GM18858 (cell line): ENCODE measurements around the gene GNAZ.

ENCODE experiments used
- ATAC-seq: cut with Tn5 transposase; IDR thresholded peaks from one replicate; pipeline ENCODE4 v1.9.1; 2021; ENCODE audit not compliant: unreplicated experiment

GNAZ gene

GRCh38 chr22:23150762-23151161 lies 80.4 kb downstream of the GNAZ start:
- ATAC-seq, result no peak

DNA sequence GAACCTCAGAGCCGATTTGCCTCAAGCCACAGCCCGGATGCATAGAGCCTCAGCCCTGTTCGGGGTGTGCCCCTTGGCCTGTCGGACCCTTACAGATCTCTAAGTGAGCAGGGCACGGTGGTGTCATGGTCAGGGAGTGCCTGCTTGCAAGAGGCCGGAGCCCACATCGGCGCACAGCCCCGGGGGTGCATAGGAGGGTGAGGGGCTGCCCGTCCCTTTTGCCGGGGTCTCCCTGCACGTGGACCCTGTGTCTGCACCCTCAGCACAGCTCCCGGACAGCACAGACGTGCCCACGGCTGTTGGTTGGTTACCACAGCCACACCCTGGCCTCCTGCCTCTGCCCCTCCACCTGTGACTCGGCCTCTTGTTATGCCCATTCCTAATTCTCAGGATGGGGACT lies 81.5 kb downstream of the GNAZ start:
- ATAC-seq, result no peak

DNA sequence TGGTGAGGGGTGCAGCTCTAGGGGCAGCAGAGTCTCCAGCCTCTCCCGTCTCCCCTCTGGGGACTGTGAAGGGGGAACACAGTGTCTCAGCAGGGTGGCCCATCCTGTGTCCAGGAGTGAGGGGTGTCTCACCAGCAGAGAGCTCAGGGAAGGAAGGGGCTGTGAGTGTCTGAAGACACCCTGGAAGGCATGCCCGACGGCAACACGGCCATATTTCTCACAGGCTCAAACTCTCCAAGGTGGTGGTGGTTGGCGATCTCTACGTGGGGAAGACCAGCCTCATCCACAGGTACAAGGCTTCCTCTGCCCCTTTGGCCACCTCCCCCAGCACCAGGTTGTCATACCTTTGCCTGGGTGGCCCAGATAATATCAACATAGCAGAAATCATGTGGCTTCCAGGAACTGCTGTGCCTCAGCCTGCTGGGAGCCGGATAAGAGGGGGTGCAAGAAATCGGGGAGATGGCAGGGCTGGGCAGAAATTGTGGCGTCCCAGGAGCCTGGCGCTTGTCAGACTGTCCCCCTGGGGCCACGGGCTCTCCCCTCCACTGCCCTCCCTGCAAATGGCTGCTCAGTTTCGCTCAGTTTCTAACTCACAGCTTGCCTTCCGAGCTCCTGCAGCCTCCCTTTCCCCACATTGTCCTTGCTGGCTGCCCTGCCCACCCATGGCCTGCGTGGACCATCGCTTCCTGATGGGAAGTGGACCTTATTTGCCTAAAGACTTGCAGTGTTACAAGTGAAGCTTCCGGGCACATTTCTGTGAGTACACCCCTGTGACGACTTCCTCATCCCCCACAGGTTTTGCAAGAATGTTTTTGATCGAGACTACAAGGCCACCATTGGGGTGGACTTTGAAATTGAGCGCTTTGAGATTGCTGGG lies 82.2 kb downstream of the GNAZ start:
- ATAC-seq, result no peak

- no peak for ATAC-seq
Measured at GRCh38 chr22:23153994-23154393, 83.7 kb downstream of the GNAZ start.

GRCh38 chr22:23154461-23154860 lies 84.1 kb downstream of the GNAZ start:
- ATAC-seq, result no peak

DNA sequence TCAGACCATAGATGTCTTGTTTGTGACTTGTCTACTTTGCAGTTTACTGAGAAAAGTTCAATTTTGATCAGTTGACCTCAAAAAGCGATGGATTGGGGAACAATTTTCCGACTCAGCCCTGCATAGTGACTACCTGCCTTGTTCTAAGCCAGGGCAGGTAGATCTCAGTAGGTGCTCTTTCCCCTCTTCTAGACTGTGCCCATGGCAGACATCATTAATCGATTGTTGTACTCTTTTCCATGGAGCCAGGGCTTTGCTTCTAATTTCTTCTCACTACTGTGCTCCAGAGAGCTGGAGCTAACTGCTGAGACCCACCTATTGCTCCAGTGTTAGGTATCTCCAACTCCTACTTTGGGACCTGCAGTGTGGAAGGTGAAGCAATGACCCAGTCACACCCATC lies 84.8 kb downstream of the GNAZ start:
- no peak for ATAC-seq

DNA sequence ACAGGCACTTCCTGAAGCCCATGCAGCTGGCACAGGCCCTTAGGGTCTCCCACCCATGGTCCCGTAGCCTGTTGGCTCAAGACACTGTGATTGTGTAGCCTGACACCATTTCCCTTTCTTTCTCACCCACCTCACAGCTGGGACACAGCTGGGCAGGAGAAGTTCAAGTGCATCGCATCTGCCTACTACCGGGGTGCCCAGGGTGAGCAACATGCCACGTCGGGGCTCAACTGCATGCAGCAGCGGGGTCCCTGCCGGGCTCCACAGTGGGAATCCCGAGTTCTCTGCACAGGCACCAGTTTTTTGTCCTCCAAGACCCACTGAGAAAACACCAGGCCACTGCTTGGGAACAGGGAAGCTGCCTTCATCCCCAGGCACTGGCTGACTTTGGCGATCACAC lies 85.5 kb downstream of the GNAZ start:
- ATAC-seq, result no peak

DNA sequence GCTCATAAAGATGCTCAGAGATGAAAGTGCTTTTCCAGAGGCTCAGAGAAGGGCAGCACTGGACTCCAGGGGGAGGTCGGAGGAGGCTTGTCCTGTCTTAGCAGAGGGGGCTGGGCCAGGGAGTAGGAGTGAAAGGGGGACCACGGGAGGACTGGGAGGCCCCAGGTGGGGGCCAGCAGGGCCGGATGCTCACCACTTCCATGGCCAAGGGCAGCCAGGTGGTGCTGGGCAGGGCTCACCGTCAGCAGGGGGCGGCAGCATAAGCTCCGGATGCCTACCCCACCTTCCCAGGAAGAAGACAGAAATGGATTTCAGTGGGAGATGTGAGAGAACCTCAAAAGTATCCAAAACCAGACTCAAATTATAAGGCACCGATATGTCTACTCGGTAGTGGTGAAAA lies 86.0 kb downstream of the GNAZ start:
- ATAC-seq, result no peak

GRCh38 chr22:23157560-23158515 lies 87.5 kb downstream of the GNAZ start:
- no peak for ATAC-seq

DNA sequence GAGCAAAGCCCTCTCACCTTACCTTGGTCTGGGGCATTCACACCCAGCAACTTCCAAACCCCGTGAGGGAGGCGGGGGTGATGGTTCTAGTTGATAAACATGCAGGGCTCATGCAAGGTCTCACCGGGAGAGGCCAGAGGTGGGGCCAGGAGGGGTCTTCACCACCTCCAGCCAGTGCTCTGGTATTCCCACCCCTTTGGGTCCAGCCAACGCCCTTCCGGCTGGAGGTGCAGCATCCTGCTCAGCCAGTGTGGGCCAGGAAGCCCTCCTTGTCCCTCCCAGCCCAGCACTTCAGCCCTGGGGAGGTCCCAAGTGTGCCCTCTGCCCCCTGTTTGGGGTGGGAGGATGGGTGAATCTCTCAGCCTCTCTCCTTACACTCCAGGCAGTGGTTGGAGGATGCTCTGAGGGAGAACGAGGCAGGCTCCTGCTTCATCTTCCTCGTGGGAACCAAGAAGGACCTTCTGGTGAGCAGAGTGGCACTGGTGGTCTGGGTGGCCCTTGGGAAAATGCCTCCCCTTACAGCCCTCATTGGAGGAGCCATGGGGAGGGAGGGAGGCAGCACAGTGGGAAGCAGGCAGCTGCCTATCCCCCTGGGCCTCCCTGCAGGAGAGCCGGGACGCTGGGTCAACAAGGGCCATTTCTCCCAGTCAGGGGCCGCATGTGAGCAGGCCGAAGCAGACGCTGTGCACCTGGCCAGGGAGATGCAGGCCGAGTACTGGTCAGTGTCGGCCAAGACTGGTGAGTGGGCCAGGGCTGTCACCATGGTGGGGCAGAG lies 88.4 kb downstream of the GNAZ start:
- no peak for ATAC-seq

- ATAC-seq, result no peak
Measured at GRCh38 chr22:23159291-23159630, 88.9 kb downstream of the GNAZ start.

DNA sequence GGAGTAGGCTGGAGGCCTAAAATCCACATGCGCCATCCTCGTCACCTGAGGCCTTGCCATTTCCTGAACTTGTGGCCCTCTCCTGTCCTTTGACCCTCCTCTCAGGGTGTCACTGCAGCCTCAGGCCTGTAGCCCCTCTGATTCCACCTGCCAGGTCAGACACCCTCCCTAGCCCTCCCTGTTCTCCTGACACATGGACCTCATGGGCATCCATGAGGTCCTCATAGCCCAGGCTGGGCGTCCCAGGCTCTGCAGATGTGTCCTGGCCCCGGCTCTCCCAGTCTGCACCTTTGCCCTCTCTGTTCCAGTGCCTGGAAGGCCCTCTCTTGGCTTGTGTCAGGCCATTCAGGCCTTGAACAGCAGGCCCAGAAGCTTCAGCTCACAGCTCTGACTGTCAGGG lies 90.7 kb downstream of the GNAZ start:
- no peak for ATAC-seq

DNA sequence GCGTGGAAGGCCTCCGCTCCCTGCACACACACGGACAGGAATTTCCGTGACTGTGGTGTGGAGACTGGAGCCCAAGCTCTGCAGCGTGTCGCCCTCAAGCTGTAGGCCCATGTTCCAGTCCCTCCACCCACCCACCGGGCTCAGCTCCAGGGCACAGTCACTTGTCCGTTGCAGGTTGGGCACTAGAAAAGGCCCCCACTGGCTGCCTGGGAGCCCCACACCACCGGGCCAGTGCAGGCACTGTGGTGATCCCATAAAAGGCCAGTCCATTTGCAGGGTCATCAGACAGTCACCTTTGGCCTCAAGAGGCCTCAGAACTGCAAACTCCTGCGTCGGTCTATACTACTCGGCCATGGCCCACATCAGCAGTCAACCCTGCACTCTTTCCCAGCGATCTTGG lies 91.3 kb downstream of the GNAZ start:
- no peak for ATAC-seq

DNA sequence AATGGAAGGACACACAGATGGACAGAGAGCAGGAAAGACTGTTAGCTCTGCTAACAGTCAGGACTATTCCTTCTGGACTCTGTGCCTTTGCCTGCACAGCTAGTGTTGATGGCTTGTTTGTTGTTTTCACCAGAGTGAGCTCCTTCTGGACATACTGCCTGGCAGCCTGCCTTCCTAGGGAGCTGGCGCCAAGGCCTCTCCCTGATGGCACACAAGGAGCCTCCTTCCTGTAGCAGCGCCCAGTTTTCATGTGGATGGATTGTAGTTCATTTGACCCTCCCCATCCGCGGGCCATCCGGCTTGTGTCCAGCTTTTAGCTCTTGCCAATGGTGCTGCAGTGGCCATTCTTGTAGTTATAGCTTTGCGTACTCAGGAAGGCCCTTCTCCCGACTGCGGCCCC lies 93.3 kb downstream of the GNAZ start:
- ATAC-seq, result no peak

- ATAC-seq, result no peak
Measured at GRCh38 chr22:23164091-23164490, 93.8 kb downstream of the GNAZ start.

DNA sequence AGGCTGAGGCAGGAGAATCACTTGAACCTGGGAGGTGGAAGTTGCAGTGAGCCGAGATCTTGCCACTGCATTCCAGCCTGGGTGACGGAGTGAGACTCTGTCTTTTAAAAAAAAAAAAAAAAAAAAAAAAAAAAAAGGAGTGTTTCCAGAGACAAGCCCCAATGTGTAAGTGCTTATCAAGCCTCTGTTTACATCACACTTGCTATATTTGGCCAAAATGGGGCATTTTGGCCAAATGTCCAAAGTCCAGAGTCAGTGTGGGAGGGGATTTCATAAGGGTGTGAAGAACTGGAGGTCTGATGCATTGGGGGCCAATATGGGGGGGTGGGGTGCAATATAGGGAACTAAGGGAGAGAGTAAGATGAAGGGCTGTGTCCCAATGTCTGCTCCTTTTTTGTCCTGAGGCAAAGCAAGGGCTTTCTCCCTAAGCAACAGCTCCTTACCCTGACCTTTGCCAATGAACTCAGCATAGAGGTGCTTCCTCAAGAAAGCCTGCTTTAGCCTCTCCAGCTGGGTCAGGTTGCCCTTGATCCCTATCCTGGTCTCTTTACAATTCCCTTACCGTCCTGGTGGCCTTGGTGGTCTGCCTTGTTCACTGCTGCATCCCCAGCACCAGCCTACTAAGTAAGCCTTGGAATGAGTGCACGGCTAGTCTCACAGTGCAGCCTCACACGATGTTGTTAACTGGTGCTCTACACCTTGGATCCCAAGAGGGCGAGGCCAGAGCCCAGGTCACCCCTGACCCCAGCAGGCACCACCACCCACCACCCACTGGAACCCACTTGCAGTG lies 95.9 kb downstream of the GNAZ start:
- ATAC-seq, result no peak

GRCh38 chr22:23166841-23167616 lies 96.7 kb downstream of the GNAZ start:
- no peak for ATAC-seq

DNA sequence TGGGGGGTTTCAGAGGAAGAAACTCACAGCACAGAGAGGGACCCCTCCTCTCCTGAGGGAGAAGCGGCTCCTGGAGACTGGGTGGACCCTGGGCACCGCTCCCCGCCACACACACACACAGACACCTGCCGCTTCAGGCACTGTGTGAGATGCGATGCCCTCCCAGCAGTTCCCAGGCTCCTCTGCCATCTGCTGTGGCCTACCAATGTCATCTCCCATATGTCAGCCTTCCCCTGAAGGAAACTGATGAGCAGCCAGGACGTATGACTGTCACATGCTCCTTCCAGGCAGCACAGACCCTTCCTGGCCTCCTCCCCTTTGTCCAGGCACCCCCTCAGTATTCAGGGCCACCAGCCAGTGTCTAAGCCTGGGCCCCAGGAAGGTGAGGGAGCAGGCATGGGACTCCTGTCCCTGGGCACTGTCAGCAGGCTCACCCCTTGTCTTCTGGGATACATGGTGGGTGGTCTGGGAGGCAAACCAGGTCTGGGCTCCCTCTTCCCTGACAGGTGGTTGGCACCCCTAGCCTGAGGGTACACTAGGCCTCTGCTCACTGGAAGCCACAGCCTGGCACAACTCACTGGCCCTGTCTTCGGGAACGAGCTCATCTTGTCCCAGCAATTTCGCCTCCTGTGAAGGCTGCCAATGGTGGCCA lies 98.2 kb downstream of the GNAZ start:
- ATAC-seq, result no peak

- ATAC-seq, result no peak
Measured at GRCh38 chr22:23169043-23169406, 98.7 kb downstream of the GNAZ start.
